Astrocyte (in vitro differentiated cells and primary cell): ENCODE measurements around the gene METRNL. TPM values are rescaled to one million over a fixed set of nuclear protein-coding genes. Genes with fewer than 3 reads are reported as not detected.

ENCODE experiments used
- DNase-seq: peaks from one replicate; pipeline ENCODE4 v3.0.0-alpha.2; 2010; ENCODE audit warnings: low read depth
- FAIRE-seq: peaks from 2 replicates; lab custom pipeline; 2011; peaks lifted over from hg19 to GRCh38; lab: Jason Lieb, UNC
- H2AFZ ChIP-seq: 2 replicates; pipeline ENCODE4 v1.6.0; 2012; ENCODE audit warnings: low read depth, low read length, inconsistent platforms
- H3K27ac ChIP-seq: 2 replicates; pipeline ENCODE4 v1.5.1; 2011; ENCODE audit warnings: low read depth, low read length, inconsistent platforms
- H3K27me3 ChIP-seq: 2 replicates; pipeline ENCODE4 v1.6.0; 2011; ENCODE audit warnings: low read length, inconsistent platforms; ENCODE audit not compliant: insufficient read depth
- H3K36me3 ChIP-seq: 2 replicates; pipeline ENCODE4 v1.5.1; 2011; ENCODE audit warnings: low read length, inconsistent platforms; ENCODE audit not compliant: insufficient read depth
- H3K4me1 ChIP-seq: 2 replicates; pipeline ENCODE4 v1.5.1; 2011; ENCODE audit warnings: low read length, inconsistent platforms; ENCODE audit not compliant: insufficient read depth
- H3K4me2 ChIP-seq: 2 replicates; pipeline ENCODE4 v1.6.0; 2012; ENCODE audit warnings: low read length, inconsistent platforms
- H3K4me3 ChIP-seq: 2 replicates; pipeline ENCODE4 v1.5.1; 2011; ENCODE audit warnings: low read depth, mild to moderate bottlenecking, low read length, inconsistent platforms; ENCODE audit not compliant: insufficient read depth
- H3K79me2 ChIP-seq: 2 replicates; pipeline ENCODE4 v1.6.0; 2012; ENCODE audit warnings: mild to moderate bottlenecking, low read length, inconsistent platforms; ENCODE audit not compliant: insufficient read depth
- H3K9ac ChIP-seq: 2 replicates; pipeline ENCODE4 v1.6.0; 2012; ENCODE audit warnings: mild to moderate bottlenecking, low read length, inconsistent platforms
- H3K9me3 ChIP-seq: 2 replicates; pipeline ENCODE4 v1.5.1; 2012; ENCODE audit warnings: low read depth, mild to moderate bottlenecking, low read length, inconsistent platforms; ENCODE audit not compliant: insufficient read depth
- H4K20me1 ChIP-seq: 2 replicates; pipeline ENCODE4 v1.6.0; 2012; ENCODE audit warnings: low read length, inconsistent platforms; ENCODE audit not compliant: insufficient read depth
- H3K27ac Mint-ChIP-seq: one replicate; pipeline ENCODE4 v1.8.0; 2021; ENCODE audit warnings: mild to moderate bottlenecking, mixed read lengths; ENCODE audit not compliant: unreplicated experiment
- H3K27me3 Mint-ChIP-seq: one replicate; pipeline ENCODE4 v1.8.0; 2021; ENCODE audit warnings: low read depth, mixed read lengths; ENCODE audit not compliant: unreplicated experiment
- H3K36me3 Mint-ChIP-seq: one replicate; pipeline ENCODE4 v1.8.0; 2021; ENCODE audit warnings: low read depth, mixed read lengths; ENCODE audit not compliant: unreplicated experiment
- H3K4me1 Mint-ChIP-seq: one replicate; pipeline ENCODE4 v1.8.0; 2021; ENCODE audit warnings: low read depth, mixed read lengths; ENCODE audit not compliant: unreplicated experiment
- H3K4me3 Mint-ChIP-seq: one replicate; pipeline ENCODE4 v1.8.0; 2021; ENCODE audit warnings: mild to moderate bottlenecking, moderate library complexity, mixed read lengths; ENCODE audit not compliant: unreplicated experiment
- H3K9me3 Mint-ChIP-seq: one replicate; pipeline ENCODE4 v1.8.0; 2021; ENCODE audit warnings: mild to moderate bottlenecking, mixed read lengths; ENCODE audit not compliant: unreplicated experiment
- EZH2 ChIP-seq: IDR thresholded peaks from 2 replicates; pipeline ENCODE4 v1.6.1; 2012; ENCODE audit warnings: mild to moderate bottlenecking, low read length, inconsistent platforms; ENCODE audit not compliant: insufficient read depth
- total RNA-seq: library from RNA; stranded (reverse); gene quantifications from 2 replicates; pipeline ENCODE4 v1.2.1, GENCODE V29; 2021
- TF ChIP-seq, protein P1 (sequence below): IDR thresholded peaks from 2 replicates; pipeline ENCODE4 v1.5.1; 2011; ENCODE audit warnings: low read depth, mild to moderate bottlenecking, inconsistent platforms, low read length, moderate library complexity; ENCODE audit not compliant: insufficient read depth

The METRNL gene
- total RNA-seq, 1 donor from 2014 or later: 36.7 TPM

DNA sequence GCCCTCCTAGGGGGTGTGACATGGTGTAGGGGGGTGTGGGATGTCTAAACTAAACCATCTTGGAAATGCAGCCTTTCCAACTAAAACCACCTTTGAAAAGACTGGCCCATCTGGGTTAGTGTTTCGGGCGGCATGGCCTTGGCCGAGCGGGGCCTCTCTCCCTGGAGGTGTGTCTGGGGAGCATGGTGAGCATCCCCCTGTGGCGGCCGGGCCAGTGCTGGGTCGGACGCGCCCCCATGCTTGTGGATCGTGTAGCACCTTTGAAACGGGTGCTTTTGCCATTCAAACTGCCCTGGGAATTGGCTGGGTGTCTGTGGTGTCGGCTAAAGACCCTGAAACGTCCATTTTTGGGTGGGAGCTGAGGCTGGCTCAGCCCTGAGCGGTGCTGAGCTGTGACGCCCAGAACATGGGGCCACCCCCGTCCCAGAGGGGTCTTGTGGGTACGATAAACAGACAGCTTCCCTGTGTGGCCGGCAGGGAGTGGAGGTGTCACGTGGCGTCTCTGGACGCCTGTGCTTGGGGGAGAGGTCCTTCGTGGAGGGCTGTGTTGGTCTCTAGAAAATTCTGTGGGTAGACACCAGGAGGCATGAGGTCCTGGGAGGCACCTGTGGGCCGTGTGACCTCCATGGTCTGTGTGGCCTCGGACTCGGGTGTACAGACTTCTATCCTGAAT is 6.3 kb downstream of the METRNL start:
- Histone ChIP-seq H4K20me1 (peaks cover 86% of the 10 kb centered on the region), H3K4me2 (no peak overlapping the region)

DNA sequence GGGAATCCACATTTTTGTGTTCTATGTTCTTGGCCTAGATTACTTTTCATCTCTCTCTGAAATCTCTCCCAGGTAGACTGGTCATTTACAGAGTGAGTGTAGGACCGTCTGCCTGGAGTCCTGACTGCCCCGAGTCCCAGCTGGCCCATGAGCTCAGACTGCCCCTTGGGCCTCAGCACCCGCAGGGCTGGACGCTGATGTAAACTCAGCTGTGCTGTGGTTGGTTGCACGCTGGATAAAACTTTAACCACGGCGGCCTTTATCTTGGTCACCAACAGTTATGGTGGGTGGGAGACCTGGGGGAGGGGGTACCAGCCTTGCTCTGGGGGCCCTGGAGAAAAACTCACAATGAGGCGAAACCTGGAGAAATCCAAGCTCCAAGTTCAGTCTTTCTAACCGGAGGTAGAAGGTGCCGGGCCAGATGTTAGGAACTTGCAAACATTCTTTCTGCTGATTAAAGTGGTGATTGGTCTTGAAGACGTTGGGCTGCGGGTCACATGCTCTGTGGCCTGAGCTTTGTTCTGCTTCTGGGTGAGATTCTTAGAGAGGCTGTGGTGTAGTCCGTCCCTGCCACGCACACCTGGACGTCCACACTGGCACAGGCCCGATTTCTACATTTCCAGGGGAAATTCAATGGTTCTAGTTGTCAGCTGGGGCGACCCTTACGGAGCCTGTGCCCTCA is 6.9 kb downstream of the METRNL start:
- Histone ChIP-seq H3K36me3 (no peaks in the 10 kb centered on the region), H3K79me2 (peaks cover 87% of the 10 kb centered on the region), H3K9ac (no peak overlapping the region), H4K20me1 (peaks cover 91% of the 10 kb centered on the region), H2AFZ (no peak overlapping the region), H3K4me3 (no peak overlapping the region), H3K4me1 (peaks cover 40% of the 10 kb centered on the region), H3K9me3 (no peaks in the 10 kb centered on the region), H3K27ac (no peak overlapping the region), H3K4me2 (no peak overlapping the region), H3K27me3 (no peaks in the 10 kb centered on the region)
- Mint-ChIP-seq H3K4me3 (no peak overlapping the region), H3K27me3 (peaks cover 2% of the 10 kb centered on the region), H3K4me1 (peaks cover 41% of the 10 kb centered on the region), H3K9me3 (no peaks in the 10 kb centered on the region), H3K36me3 (peaks cover 11% of the 10 kb centered on the region), H3K27ac (peak overlapping the region; percentile 62)
- DNase-seq (peak; percentile 23), FAIRE-seq (no peak)
- TF ChIP-seq, protein P1, sequence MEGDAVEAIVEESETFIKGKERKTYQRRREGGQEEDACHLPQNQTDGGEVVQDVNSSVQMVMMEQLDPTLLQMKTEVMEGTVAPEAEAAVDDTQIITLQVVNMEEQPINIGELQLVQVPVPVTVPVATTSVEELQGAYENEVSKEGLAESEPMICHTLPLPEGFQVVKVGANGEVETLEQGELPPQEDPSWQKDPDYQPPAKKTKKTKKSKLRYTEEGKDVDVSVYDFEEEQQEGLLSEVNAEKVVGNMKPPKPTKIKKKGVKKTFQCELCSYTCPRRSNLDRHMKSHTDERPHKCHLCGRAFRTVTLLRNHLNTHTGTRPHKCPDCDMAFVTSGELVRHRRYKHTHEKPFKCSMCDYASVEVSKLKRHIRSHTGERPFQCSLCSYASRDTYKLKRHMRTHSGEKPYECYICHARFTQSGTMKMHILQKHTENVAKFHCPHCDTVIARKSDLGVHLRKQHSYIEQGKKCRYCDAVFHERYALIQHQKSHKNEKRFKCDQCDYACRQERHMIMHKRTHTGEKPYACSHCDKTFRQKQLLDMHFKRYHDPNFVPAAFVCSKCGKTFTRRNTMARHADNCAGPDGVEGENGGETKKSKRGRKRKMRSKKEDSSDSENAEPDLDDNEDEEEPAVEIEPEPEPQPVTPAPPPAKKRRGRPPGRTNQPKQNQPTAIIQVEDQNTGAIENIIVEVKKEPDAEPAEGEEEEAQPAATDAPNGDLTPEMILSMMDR: no peak
- no peak for TF ChIP-seq EZH2

More for the DNA sequence above, 6.3 kb downstream of the METRNL start:
- TF ChIP-seq EZH2: no peak
- TF ChIP-seq, protein P1: no peak
- Histone ChIP-seq H3K79me2 (peaks cover 86% of the 10 kb centered on the region), H3K27ac (no peak overlapping the region), H3K27me3 (no peaks in the 10 kb centered on the region), H3K9ac (no peak overlapping the region), H2AFZ (no peak overlapping the region), H3K4me1 (peaks cover 37% of the 10 kb centered on the region), H3K9me3 (no peaks in the 10 kb centered on the region), H3K4me3 (no peak overlapping the region), H3K36me3 (no peaks in the 10 kb centered on the region)
- Mint-ChIP-seq H3K27ac (peak overlapping the region; percentile 62), H3K9me3 (no peaks in the 10 kb centered on the region), H3K4me1 (peaks cover 41% of the 10 kb centered on the region), H3K4me3 (peak overlapping the region; percentile 23), H3K27me3 (peaks cover 2% of the 10 kb centered on the region), H3K36me3 (peaks cover 11% of the 10 kb centered on the region)
- FAIRE-seq (no peak), DNase-seq (no peak)
